HG03457 (cell line): ENCODE measurements around the gene HEBP2.

ENCODE experiments used
- ATAC-seq: cut with Tn5 transposase; IDR thresholded peaks from one replicate; pipeline ENCODE4 v1.9.1; 2021; ENCODE audit warnings: moderate number of reproducible peaks; ENCODE audit not compliant: unreplicated experiment

Gene HEBP2

DNA sequence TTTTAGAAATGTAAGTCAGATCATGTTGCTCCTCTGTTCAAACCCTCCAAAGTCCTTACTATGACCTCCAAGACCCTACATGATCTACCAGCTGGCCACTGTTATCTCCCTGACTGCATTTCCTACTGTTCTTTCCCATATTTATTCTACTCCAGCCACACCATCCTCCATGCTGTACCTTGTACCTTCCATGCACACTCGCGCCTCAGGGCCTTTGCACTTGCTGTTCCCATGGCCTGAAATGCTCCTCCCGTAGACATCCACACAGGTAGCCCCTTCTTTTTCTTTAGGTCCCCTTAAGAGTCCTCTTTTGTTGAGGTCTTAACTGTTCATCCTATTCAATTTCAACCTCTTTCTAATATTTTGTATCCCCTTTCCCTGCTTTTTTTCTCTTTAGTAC is 47.0 kb downstream of the HEBP2 start:
- ATAC-seq, result no peak

DNA sequence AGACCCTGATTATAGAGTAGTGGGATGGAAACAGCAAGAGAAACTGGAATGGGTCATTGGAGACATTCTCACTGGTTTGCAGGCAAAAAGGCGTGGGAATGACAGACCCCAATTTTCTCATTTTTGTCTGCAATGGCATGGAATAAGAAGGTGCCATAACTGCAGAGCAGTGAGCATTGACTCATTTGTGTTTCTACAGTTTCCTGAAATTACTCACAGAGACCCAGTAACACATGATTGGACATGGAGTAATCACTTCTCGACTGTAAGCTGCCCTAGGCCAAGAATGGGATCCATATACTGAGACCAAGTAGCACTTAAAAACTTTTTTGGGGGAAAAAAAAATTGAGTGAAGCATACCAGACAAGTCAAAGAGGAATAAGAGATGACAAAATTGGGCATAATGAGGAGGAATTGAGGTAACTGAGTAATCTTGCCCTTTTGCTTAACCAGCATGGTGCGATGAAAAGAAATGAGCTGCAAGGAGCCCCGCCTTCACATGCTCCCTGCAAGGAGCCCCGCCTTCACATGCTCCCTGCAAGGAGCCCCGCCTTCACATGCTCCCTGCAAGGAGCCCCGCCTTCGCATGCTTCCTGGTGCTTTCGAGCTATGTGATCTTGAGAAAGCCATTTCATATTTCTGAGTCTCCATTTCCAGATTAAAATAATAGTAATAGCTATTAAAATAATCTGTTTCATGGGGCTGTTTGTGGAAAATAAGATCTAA is 51.1 kb downstream of the HEBP2 start:
- no peak for ATAC-seq

DNA sequence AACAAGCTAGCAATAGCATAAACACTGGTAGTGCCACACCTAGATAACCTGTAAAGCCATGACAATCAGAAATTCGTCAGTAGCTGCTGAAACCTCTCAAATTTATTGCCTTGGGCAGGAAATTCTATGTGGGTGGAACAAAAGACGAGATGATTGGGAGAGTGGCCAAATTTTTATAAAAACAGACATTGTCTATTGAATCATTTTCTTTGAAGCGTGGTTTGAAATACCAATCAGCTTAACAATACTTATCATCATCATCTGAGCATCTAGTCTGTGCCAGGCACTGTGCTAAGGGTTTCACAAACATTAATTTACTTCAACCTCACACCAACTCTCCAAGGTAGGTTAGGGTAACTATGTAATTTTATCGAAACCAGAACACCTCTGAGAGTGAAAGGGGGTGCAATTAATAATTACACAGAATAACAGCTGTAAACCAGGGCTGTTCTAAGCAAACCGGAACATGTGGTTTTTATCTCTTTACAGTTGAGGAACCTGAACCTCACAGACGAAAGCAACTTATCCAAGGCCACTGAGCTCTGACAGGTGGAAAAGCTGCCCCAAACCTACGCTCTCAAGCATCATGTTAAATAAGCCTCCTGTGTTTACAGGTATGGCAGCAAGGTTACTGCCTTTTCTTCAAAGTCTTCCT is 51.9 kb downstream of the HEBP2 start:
- peak; percentile 98 for ATAC-seq

GRCh38 chr6:138456401-138456790 is 52.4 kb downstream of the HEBP2 start:
- ATAC-seq, result no peak

- no peak for ATAC-seq
These were observed 57.6 kb downstream of the HEBP2 start for GRCh38 chr6:138461647-138462046.

- ATAC-seq, result no peak
These were observed 60.1 kb downstream of the HEBP2 start for GRCh38 chr6:138464085-138464484.

- ATAC-seq, result no peak
These were observed 61.1 kb downstream of the HEBP2 start for GRCh38 chr6:138465007-138465645.

GRCh38 chr6:138467901-138468300 is 63.9 kb downstream of the HEBP2 start:
- ATAC-seq, result no peak

DNA sequence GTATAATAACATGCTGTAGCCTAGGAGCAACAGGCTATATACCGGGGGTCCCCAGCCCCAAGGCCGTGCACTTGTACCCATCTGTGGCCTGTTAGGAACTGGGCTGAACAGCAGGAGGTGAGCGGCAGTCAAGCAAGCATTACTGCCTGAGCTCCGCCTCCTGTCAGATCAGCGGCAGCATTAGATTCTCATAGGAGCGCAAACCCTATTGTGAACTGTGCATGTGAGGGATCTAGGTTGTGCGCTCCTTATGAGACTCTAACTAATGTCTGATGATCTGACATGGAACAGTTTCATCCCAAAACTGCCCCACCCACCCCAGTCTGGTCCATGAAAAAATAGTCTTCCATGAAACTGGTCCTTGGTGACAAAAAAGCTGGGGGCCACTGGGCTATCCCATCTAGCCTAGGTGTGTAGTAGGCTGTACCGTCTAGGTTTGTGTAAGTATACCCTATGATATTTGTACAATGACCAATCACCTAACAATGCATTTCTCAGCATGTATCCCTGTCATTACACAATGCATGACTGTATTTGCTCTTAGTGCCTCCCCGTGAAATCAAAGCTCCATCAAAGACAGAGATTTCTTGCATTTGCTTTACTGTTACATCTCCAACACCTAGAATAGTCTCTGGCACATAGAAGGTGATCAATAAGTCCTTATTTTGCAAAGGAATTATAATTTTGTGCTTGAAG is 64.4 kb downstream of the HEBP2 start:
- no peak for ATAC-seq
